Jurkat, Clone E6-1 (cell line): ENCODE results near the gene SMIM10L2A.
"Not testable (repeated sequence)": the region's sequence is repeated elsewhere in the genome, so short reads cannot be mapped to it uniquely, and the experiment has no call there.

Source experiments
- DNase-seq: peaks from one replicate; pipeline ENCODE4 v3.0.0-alpha.2; 2011; ENCODE audit warnings: low read depth, low spot score
- H3K4me3 ChIP-seq: 2 replicates; pipeline ENCODE4 v1.5.1; 2011; ENCODE audit warnings: mild to moderate bottlenecking, low read length, control low read depth, moderate library complexity

Gene SMIM10L2A

DNA sequence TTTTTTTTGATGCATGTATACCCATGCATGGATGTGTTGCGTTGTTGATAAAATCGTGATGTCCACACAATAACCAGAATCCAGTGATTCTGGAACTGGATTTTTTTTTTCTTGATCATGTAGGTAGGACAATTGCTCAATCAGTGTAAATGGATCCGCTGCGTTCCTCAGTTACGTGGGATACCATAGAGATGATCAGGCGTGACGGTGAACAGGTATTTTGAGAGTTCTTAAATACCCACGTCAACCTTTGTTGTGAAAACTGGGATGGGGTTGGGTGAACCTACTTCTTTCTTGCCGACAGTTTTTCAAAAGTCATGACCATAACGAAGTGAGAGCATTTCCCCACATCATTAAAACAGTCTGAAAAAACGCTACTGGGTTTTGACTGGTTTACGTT, 913 bp upstream of the SMIM10L2A start:
- no peak overlapping the region for H3K4me3 ChIP-seq
- no peak for DNase-seq

DNA sequence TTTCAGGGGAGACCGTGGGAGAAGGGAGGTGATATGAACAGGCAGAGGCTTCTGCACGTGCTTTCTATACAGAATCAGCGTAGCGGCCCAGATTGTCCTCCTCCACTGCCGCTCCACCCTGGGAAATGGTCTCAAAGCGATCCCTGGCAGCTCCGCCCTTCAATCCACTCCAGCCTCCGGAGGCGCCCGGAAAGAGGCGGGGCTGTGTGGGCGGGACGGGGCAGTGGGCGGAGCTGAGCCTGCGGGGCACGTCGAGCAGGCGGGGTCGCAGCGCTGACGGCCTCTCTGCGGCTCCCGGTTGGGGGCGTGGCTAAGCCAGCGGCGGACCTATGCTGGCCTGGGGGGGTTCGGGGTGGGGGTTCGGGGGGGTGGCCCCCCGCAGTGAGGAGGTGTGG, 210 bp upstream of the SMIM10L2A start:
- DNase-seq, result peak; percentile 67
- peak overlapping the region; percentile 41 for H3K4me3 ChIP-seq

GRCh38 chrX:135422810-135423168, 1.0 kb downstream of the SMIM10L2A start:
- not testable (repeated sequence) for DNase-seq, H3K4me3 ChIP-seq

GRCh38 chrX:135423173-135423864, 1.6 kb downstream of the SMIM10L2A start:
- DNase-seq, result not testable (repeated sequence)

GRCh38 chrX:135424469-135424868, 2.7 kb downstream of the SMIM10L2A start:
- DNase-seq, result no peak
- H3K4me3 ChIP-seq, result no peak overlapping the region

More at GRCh38 chrX:135423173-135423864, 1.6 kb downstream of the SMIM10L2A start:
- H3K4me3 ChIP-seq, result not testable (repeated sequence)

DNA sequence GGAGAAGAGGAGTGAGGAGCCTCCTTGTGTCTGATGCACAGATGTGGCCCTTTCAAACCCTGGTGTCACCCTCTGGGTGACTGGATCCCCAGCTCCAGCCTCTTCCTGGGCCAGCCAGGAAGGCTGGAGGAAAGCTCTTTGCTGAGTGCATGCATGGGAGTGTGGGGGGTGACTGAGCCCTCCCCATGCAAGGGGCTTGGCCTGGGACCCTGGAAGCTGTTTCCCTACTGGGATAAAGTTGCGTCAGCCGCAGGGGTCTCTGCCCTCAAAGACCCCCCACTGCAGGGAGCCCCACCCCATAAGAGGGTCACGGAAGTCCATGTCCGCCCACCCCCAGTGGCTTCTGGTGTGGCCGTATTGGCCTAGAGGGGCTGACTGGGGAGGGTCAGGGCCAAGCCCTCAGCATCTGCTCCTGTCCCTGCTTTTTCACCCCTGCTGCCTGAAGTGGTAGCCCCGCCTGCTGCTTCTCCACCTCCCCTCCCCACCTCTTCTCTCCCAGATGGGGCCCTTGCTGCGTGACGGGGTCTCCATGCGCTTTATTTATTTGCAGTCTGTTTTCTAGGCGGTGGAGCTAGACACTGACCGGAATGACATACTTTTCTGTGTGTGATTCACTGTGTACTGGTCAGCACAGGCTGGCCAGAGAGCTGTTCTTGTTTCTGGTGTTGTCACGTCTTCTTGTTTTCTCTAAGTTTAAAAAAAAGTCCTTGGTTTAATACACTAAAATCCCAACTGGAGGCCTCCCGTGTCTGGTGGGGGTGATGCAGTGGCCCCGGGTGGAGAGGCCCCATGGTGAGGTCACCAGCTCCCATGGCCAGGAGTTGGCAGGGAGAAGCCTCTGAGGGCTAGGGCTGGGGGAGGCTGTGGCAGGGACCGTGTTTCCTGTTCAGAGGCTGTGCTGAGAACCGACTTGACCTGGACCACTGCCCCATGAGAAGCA, 3.6 kb downstream of the SMIM10L2A start:
- H3K4me3 ChIP-seq, result no peak overlapping the region
- DNase-seq, result no peak

GRCh38 chrX:135429429-135429828, 7.7 kb downstream of the SMIM10L2A start:
- DNase-seq, result no peak
- no peak overlapping the region for H3K4me3 ChIP-seq

DNA sequence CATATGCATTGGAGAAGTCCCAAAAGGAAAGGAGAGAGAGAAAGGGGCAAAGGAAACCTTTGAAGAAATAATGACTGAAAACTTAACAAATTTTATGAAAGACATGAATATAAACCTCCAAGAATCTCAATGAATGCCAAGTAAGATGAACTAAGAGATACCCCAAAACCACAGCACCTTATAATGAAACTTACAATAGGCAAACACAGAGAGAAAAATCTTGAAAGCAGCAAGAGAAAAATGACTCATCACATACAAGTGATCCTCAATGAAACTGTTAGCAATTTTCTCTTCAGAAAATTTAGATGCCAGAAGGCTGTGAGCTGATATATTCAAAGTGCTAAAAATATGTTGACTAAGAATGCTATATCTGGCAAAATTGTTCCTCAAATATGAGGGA, 10.1 kb downstream of the SMIM10L2A start:
- no peak for DNase-seq
- no peak overlapping the region for H3K4me3 ChIP-seq

- no peak overlapping the region for H3K4me3 ChIP-seq
- DNase-seq, result no peak
These were observed 10.7 kb downstream of the SMIM10L2A start for GRCh38 chrX:135432453-135432852.

GRCh38 chrX:135432881-135433521, 11.3 kb downstream of the SMIM10L2A start:
- no peak for DNase-seq
- H3K4me3 ChIP-seq, result no peak overlapping the region

DNA sequence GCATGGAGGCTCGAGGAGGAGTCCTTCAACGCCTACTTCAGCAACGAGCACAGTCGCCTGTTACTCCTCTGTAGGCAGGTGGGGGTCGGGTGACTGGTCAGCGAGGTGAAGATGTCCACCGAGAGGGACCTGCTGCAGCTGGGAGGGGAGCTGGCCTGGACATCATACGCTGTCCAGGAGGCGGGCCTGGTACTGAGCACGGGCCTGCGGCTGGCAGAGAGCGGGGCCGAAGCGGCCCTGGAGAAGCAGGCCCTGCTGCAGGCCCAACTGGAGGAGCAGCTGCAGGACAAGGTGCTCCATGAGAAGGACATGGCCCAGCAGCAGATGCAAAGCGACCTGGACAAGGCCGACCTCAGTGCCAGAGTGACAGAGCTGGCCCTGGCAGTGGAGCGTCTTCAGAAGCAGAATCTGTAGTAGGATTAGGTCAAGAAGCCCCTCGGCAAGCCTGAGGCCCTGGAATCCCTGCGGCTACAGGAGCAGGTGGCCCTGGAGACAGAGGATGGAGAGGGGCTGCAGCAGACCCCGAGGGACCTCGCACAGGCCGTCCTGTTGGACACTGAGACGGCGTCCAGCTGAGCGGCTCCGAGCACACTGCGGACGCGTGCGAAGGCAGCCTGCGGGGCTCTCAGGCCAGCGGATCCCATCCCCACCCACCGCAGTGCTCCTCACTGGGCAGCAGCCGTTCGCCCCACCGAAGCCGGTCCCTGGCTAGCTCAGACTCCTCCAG, 11.9 kb downstream of the SMIM10L2A start:
- no peak for DNase-seq
- H3K4me3 ChIP-seq, result no peak overlapping the region

GRCh38 chrX:135434258-135435138, 12.8 kb downstream of the SMIM10L2A start:
- DNase-seq, result no peak
- no peak overlapping the region for H3K4me3 ChIP-seq

DNA sequence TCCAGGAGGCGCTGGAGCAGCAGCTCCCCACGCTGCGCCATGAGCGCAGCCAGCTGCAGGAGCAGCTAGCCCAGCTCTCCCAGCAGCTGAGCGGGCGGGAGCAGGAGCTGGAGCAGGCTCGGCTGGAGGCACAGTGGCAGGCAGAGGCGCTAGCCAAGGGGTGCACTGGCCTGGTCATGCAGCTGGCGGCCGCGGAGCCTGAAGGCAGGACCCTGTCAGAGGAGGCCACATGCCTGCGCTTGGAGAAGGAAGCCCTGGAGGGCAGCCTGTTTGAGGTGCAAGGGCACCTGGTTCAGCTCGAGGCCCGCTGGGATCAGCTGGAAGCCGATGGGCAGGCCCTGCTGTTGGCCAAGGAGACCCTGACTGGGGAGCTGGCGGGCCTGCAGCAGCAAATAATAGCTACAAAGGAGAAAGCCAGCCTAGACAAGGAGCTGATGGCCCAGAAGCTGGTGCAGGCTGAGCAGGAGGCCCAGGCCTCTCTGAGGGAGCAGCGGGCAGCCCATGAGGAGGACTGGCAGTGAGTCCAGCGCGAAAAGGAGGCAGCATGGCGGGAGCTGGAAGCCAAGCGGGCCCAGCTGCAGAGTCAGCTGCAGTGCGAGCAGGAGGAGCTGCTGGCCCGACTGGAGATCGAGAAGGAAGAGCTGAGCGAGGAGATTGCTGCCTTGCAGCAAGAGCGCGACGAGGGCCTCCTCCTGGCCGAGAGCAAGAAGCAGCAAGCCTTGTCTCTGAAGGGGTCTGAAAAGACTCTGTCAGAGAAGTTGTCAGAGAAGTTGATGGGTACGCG, 13.6 kb downstream of the SMIM10L2A start:
- DNase-seq, result no peak
- H3K4me3 ChIP-seq, result no peak overlapping the region

DNA sequence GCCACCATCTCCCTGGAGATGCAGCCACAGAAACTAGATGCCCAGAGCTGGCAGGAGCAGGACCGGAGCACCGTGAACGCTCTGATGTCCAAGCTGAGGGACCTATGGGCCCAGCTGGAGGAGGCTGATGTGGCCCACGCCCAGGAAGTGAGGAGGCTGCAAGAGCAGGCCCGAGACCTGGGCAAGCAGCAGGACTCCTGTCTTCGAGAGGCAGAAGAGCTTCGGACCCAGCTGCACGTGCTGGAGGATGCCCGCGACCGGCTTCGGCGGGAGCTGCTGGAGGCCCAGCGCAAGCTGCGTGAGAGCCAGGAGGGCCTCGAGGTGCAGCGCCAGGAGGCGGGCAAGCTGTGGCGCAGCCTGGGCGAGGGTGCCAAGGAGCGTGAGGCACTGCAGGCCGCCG, 14.2 kb downstream of the SMIM10L2A start:
- no peak for DNase-seq
- H3K4me3 ChIP-seq, result no peak overlapping the region

GRCh38 chrX:135436456-135436855, 14.7 kb downstream of the SMIM10L2A start:
- no peak overlapping the region for H3K4me3 ChIP-seq
- no peak for DNase-seq

DNA sequence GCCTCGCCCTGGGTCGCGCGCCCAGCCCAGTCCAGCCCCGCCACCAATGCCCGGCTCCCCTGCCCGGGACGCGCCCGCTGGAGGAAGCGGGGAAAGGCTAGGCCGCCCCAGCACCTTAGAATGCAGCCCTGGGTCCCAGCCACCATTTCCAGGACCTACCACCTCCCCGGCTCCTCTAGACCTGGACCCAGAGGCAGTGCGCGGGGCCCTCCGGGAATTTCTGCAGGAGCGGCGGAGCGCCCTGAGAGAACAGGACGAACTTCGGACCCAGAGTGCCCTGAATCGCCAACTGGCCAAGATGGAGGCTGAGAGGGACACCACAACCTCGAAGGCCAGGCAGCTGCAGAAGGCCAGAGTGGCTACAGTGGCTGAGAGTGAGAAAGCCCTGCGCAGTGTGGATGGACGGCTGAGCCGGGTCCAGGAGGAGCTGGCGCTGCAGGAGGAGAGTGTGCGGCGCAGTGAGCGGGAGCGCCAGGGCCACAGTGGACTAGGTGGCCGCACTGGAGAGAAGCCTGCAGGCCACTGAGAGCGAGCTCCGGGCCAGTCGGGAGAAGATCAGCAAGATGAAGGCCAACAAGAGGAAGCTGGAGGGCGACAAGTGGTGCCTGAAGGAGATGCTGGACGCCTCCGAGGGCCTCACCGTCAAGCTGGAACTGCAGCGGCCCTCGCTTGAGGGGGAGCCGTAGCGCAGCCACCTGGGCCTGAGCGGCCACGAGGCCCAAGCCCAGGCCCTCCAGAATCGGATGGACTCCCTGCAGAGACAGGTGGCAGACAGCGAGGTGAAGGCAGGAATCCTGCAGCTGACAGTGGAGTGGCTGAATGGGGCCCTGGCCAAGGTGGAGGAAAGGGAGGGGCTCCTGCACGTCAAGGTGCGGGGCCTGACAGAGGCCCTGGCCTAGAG, 15.5 kb downstream of the SMIM10L2A start:
- no peak overlapping the region for H3K4me3 ChIP-seq
- DNase-seq, result no peak
